ENCODE results near the gene USP46. TPM values are rescaled to one million over a fixed set of nuclear protein-coding genes. Genes with fewer than 3 reads are reported as not detected.
A peak's percentile ranks its signal among the peaks of the same experiment; 100 is the strongest.

USP46 gene
- total and polyA plus RNA-seq, 2 experiments from 2014 or later, result 17.8 to 34.0 TPM

DNA sequence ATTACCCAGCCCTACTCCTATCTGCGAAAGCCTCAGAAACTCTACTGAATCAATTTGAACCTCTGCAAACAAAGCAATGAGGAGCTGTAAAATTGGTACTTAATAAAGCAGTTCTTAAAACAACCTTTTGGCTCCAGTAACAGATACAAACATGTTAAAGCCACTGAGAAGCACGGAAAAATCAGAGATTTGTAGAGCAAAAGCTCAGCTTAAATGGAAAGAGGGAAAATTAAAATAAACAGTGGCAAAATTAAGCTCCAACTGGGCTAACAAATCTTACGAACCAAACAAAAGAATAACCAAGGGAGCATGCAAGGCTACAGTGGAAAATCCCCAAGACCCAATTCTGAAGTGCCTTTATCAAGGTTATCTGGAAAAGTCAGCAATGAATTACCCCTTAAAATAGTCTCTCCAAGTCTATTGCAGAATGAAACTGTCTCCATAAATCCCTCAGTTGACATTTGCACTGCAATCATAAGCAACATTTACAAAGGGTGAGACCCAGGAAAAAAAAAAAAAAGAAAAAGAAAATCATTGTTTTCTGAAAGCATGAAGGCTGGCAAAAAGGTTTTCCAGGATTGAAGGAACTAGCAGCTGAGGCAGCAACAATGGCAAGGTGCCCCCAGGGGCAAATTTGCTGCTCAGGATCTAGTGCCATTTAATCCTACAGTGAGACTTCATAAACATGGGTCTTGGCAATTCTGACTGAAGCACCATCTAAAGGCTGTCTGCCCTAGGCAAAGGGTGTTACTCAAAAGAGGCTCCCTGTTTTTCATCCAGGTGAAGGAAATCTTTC is 40.1 kb downstream of the USP46 start:
- Histone ChIP-seq H4K20me1 (ENCODE audit: insufficient read depth, poor library complexity, severe bottlenecking) (no peaks in the 10 kb centered on the region), H3K4me3 (no peak overlapping the region), H2AFZ (no peak overlapping the region), H3K36me3 (replicated peaks; ENCODE audit: insufficient read depth, low read depth) (no peaks in the 10 kb centered on the region), H3K27me3 (no peaks in the 10 kb centered on the region), H3K79me2 (peaks cover 46% of the 10 kb centered on the region), H3K9me3 (ENCODE audit: low read depth) (no peaks in the 10 kb centered on the region), H3K9me2 (replicated peaks; ENCODE audit: insufficient read depth) (no peaks in the 10 kb centered on the region), H3K4me1 (ENCODE audit: insufficient read depth) (peaks cover 16% of the 10 kb centered on the region), H3K27ac (peak overlapping the region; percentile 62), H3K4me2 (peak overlapping the region; percentile 61)
- 58% methylated on average over 3 of the region's 3 CpGs for WGBS (ENCODE audit: low lambda C conversion rate, missing lambda C conversion rate)
- TF ChIP-seq, protein P1, sequence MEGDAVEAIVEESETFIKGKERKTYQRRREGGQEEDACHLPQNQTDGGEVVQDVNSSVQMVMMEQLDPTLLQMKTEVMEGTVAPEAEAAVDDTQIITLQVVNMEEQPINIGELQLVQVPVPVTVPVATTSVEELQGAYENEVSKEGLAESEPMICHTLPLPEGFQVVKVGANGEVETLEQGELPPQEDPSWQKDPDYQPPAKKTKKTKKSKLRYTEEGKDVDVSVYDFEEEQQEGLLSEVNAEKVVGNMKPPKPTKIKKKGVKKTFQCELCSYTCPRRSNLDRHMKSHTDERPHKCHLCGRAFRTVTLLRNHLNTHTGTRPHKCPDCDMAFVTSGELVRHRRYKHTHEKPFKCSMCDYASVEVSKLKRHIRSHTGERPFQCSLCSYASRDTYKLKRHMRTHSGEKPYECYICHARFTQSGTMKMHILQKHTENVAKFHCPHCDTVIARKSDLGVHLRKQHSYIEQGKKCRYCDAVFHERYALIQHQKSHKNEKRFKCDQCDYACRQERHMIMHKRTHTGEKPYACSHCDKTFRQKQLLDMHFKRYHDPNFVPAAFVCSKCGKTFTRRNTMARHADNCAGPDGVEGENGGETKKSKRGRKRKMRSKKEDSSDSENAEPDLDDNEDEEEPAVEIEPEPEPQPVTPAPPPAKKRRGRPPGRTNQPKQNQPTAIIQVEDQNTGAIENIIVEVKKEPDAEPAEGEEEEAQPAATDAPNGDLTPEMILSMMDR (IDR thresholded peaks at IDR 0.05; ENCODE audit: poor library complexity), result no peak
- TF ChIP-seq EZH2 (IDR thresholded peaks at IDR 0.05; ENCODE audit: borderline replicate concordance) (no peak), EZH2phosphoT487 (IDR thresholded peaks at IDR 0.05; ENCODE audit: low read depth, severe bottlenecking, unreplicated experiment) (no peak)
- no peak for DNase-seq (ENCODE audit: low spot score)

DNA sequence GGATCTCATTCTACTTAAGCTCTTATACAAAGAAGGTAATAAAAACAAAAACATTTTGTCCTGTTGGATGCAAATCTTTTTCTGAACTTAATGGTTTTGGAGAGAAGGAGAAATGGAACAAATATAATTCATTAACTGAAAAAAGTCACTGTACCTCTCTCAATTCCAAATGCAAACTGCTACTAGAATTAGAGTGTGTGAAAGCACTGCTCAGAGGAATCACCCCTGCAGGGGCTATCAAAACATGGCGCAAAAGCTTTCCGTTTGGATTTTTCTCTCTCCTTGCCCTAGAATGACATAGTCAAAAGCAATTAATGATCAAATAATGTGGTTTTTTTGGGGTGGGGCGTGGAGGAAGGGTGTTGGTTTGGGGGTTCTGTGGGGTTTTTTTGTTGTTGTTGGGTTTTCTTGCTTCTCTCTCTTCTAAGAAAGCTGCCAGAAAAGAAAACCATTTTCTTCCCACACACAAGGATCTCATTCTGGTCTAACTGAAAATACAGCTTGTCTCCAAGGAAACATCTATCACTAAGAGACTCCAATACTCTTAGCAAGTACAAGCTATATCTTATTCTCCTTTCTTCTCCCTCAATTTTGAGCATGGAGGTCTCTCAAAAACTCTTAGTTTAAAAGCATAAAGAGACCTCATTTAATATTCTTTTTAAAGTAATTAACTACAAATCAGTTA is 41.6 kb downstream of the USP46 start:
- no peak for TF ChIP-seq EZH2 (IDR thresholded peaks at IDR 0.05; ENCODE audit: borderline replicate concordance)
- TF ChIP-seq, protein P1 (IDR thresholded peaks at IDR 0.05; ENCODE audit: poor library complexity), result no peak
- TF ChIP-seq EZH2phosphoT487 (IDR thresholded peaks at IDR 0.05; ENCODE audit: low read depth, severe bottlenecking, unreplicated experiment), result no peak
- 81% methylated on average over 3 of the region's 3 CpGs for WGBS (ENCODE audit: low lambda C conversion rate, missing lambda C conversion rate)
- no peak for DNase-seq (ENCODE audit: low spot score)
- Histone ChIP-seq H4K20me1 (ENCODE audit: insufficient read depth, poor library complexity, severe bottlenecking) (no peaks in the 10 kb centered on the region), H3K27me3 (no peaks in the 10 kb centered on the region), H3K79me2 (peaks cover 48% of the 10 kb centered on the region), H2AFZ (no peak overlapping the region), H3K4me3 (no peak overlapping the region), H3K4me1 (ENCODE audit: insufficient read depth) (peaks cover 16% of the 10 kb centered on the region), H3K4me2 (no peak overlapping the region), H3K36me3 (replicated peaks; ENCODE audit: insufficient read depth, low read depth) (no peaks in the 10 kb centered on the region), H3K27ac (no peak overlapping the region), H3K9me2 (replicated peaks; ENCODE audit: insufficient read depth) (no peaks in the 10 kb centered on the region), H3K9me3 (ENCODE audit: low read depth) (no peaks in the 10 kb centered on the region)

DNA sequence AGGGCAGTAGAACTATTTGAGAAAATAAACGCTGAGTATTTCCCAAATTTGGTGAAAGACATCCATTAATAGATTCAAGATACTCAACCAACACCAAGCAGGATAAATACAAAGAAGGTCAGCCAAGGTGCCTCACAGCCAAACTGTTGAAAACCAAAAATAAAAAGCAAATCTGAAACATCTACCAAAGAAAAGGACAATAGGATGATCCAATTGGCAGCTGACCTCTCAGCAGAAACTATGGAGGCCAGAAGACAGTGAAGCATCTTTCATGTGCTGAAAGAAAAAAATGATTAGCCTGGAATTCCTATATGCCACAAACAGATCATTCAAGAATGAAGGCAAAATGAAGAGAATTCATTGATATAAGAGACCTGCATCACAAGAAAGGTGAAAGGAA is 44.9 kb downstream of the USP46 start:
- 100% methylated on average over 1 of the region's 1 CpG for WGBS (ENCODE audit: low lambda C conversion rate, missing lambda C conversion rate)
- no peak for TF ChIP-seq EZH2 (IDR thresholded peaks at IDR 0.05; ENCODE audit: borderline replicate concordance)
- TF ChIP-seq EZH2phosphoT487 (IDR thresholded peaks at IDR 0.05; ENCODE audit: low read depth, severe bottlenecking, unreplicated experiment), result no peak
- TF ChIP-seq, protein P1 (IDR thresholded peaks at IDR 0.05; ENCODE audit: poor library complexity), result no peak

More for the DNA sequence above, 44.9 kb downstream of the USP46 start:
- no peak overlapping the region for H3K4me2 ChIP-seq
- H2AFZ ChIP-seq, result no peak overlapping the region
- H3K9me3 ChIP-seq (ENCODE audit: low read depth), result no peaks in the 10 kb centered on the region
- no peak overlapping the region for H3K27ac ChIP-seq
- peaks cover 43% of the 10 kb centered on the region for H3K79me2 ChIP-seq
- no peak for DNase-seq (ENCODE audit: low spot score)
- no peaks in the 10 kb centered on the region for H4K20me1 ChIP-seq (ENCODE audit: insufficient read depth, poor library complexity, severe bottlenecking)
- no peak overlapping the region for H3K4me3 ChIP-seq
- no peaks in the 10 kb centered on the region for H3K9me2 ChIP-seq (replicated peaks; ENCODE audit: insufficient read depth)
- H3K4me1 ChIP-seq (ENCODE audit: insufficient read depth), result peaks cover 8% of the 10 kb centered on the region
- no peaks in the 10 kb centered on the region for H3K36me3 ChIP-seq (replicated peaks; ENCODE audit: insufficient read depth, low read depth)
- H3K27me3 ChIP-seq, result no peaks in the 10 kb centered on the region

All from hepatocyte (in vitro differentiated cells).